Mesenchymal stem cell (in vitro differentiated cells and primary cell): ENCODE results near the gene KDM4C.
A peak's percentile ranks its signal among the peaks of the same experiment; 100 is the strongest.
"Not testable (repeated sequence)": the region's sequence is repeated elsewhere in the genome, so short reads cannot be mapped to it uniquely, and the experiment has no call there.

Experiments used
- DNase-seq: peaks from one replicate; pipeline ENCODE4 v3.0.0-alpha.2; 2013
- H2AFZ ChIP-seq: one replicate; pipeline ENCODE4 v1.6.1; 2013; ENCODE audit warnings: low read depth, mild to moderate bottlenecking, control low read depth, inconsistent platforms, low read length, moderate library complexity
- H2AK5ac ChIP-seq: 2 replicates; pipeline ENCODE4 v1.6.1; 2013; ENCODE audit warnings: low read length, moderate library complexity, mild to moderate bottlenecking, inconsistent platforms; ENCODE audit not compliant: severe bottlenecking
- H2BK120ac ChIP-seq: one replicate; pipeline ENCODE4 v1.6.1; 2013; ENCODE audit warnings: low read depth, mild to moderate bottlenecking, inconsistent platforms, low read length, moderate library complexity
- H2BK12ac ChIP-seq, 2 experiments: one replicate each; pipeline ENCODE4 v1.6.1; 2013; ENCODE audit warnings: inconsistent platforms in 2 of 2, low read length in 2 of 2, mild to moderate bottlenecking in 2 of 2, moderate library complexity in 2 of 2, control low read depth in 1 of 2
- H2BK15ac ChIP-seq: one replicate; pipeline ENCODE4 v1.6.1; 2013; ENCODE audit warnings: mild to moderate bottlenecking, low read depth, inconsistent platforms; ENCODE audit not compliant: poor library complexity, severe bottlenecking
- H2BK5ac ChIP-seq: 2 replicates; pipeline ENCODE4 v1.6.1; 2013; ENCODE audit warnings: low read depth, mild to moderate bottlenecking, low read length, control low read depth, inconsistent platforms; ENCODE audit not compliant: poor library complexity, severe bottlenecking
- H3K14ac ChIP-seq, 2 experiments: one replicate each; pipeline ENCODE4 v1.6.1; 2013; ENCODE audit warnings: inconsistent platforms in 2 of 2, low read length in 2 of 2, control low read depth in 1 of 2, mild to moderate bottlenecking in 1 of 2, moderate library complexity in 1 of 2
- H3K18ac ChIP-seq, 2 experiments: one replicate each; pipeline ENCODE4 v1.6.1; 2013; ENCODE audit warnings: inconsistent platforms in 2 of 2, low read length in 2 of 2, control low read depth in 1 of 2, low read depth in 1 of 2, mild to moderate bottlenecking in 1 of 2
- H3K23ac ChIP-seq, 2 experiments: one replicate each; pipeline ENCODE4 v1.6.1; 2013; ENCODE audit warnings: inconsistent platforms in 2 of 2, low read length in 2 of 2, mild to moderate bottlenecking in 2 of 2, moderate library complexity in 2 of 2, control low read depth in 1 of 2
- H3K27ac ChIP-seq: 2 replicates; pipeline ENCODE4 v1.5.1; 2013; ENCODE audit warnings: mild to moderate bottlenecking, moderate library complexity, low read length, control low read depth, inconsistent platforms; ENCODE audit not compliant: poor library complexity, severe bottlenecking
- H3K27me3 ChIP-seq, 2 experiments: 2 replicates each; pipeline versions ENCODE4 v1.6.1 to v1.7.0; 2013; ENCODE audit warnings: low read length in 2 of 2, mild to moderate bottlenecking in 2 of 2, moderate library complexity in 2 of 2, control low read depth in 1 of 2, inconsistent platforms in 1 of 2; ENCODE audit not compliant: control insufficient read depth in 1 of 2, insufficient read depth in 1 of 2
- H3K36me3 ChIP-seq, 2 experiments: 2 replicates each; pipeline versions ENCODE4 v1.6.1 to v1.7.0; 2013; ENCODE audit warnings: low read length in 2 of 2, control low read depth in 1 of 2, inconsistent platforms in 1 of 2, low read depth in 1 of 2, mild to moderate bottlenecking in 1 of 2; ENCODE audit not compliant: insufficient read depth in 2 of 2, control insufficient read depth in 1 of 2
- H3K4ac ChIP-seq, 2 experiments: one replicate each; pipeline ENCODE4 v1.6.1; 2013; ENCODE audit warnings: inconsistent platforms in 2 of 2, low read length in 2 of 2, mild to moderate bottlenecking in 2 of 2, moderate library complexity in 2 of 2, control low read depth in 1 of 2, low read depth in 1 of 2
- H3K4me1 ChIP-seq: 2 replicates; pipeline ENCODE4 v1.6.1; 2013; ENCODE audit warnings: low read depth, low read length, control low read depth; ENCODE audit not compliant: control insufficient read depth, insufficient read depth
- H3K4me2 ChIP-seq: 2 replicates; pipeline ENCODE4 v1.6.1; 2013; ENCODE audit warnings: low read length, mild to moderate bottlenecking, inconsistent platforms; ENCODE audit not compliant: poor library complexity, severe bottlenecking
- H3K4me3 ChIP-seq, 2 experiments: 2 replicates each; pipeline versions ENCODE4 v1.5.1 to v1.7.0; 2013; ENCODE audit warnings: low read length in 2 of 2, mild to moderate bottlenecking in 2 of 2, control low read depth in 1 of 2, low read depth in 1 of 2; ENCODE audit not compliant: insufficient read depth in 1 of 2
- H3K79me1 ChIP-seq: replicated peaks from 2 replicates; pipeline ENCODE4 v1.6.1; 2013; ENCODE audit warnings: mild to moderate bottlenecking, control low read depth, low read length, inconsistent platforms; ENCODE audit not compliant: poor library complexity, severe bottlenecking
- H3K9ac ChIP-seq: 2 replicates; pipeline ENCODE4 v1.7.0; 2013; ENCODE audit warnings: mild to moderate bottlenecking, low read length, moderate library complexity
- H3K9me3 ChIP-seq: 2 replicates; pipeline ENCODE4 v1.7.0; 2013; ENCODE audit warnings: mild to moderate bottlenecking, low read length; ENCODE audit not compliant: control insufficient read depth
- H4K8ac ChIP-seq: one replicate; pipeline ENCODE4 v1.6.1; 2013; ENCODE audit warnings: inconsistent platforms, mild to moderate bottlenecking, low read length, moderate library complexity
- H4K91ac ChIP-seq: one replicate; pipeline ENCODE4 v1.6.1; 2013; ENCODE audit warnings: mild to moderate bottlenecking, low read length, inconsistent platforms
- WGBS: methylation state at CpG from one replicate; pipeline ENCODE4 v1.1.7; 2013; ENCODE audit warnings: mixed read lengths; 5-methylcytosine and 5-hydroxymethylcytosine counted together

The KDM4C gene

GRCh38 chr9:6765396-6765795 is 7.6 kb downstream of the KDM4C start:
- 70% methylated on average over 2 of the region's 3 CpGs for WGBS
- Histone ChIP-seq H2BK12ac (no peak overlapping the region), H3K4me3 (no peak overlapping the region), H3K9me3 (no peaks in the 10 kb centered on the region), H3K36me3 (no peaks in the 10 kb centered on the region), H4K8ac (no peak overlapping the region), H2BK5ac (no peak overlapping the region), H3K23ac (no peak overlapping the region), H4K91ac (no peak overlapping the region), H2AK5ac (no peak overlapping the region), H3K27me3 (no peaks in the 10 kb centered on the region), H2BK15ac (no peak overlapping the region), H3K4ac (no peak overlapping the region), H3K79me1 (peaks cover 18% of the 10 kb centered on the region), H3K14ac (no peak overlapping the region), H3K9ac (no peak overlapping the region), H3K27ac (no peak overlapping the region), H2AFZ (no peak overlapping the region), H3K4me2 (no peak overlapping the region), H3K4me1 (no peaks in the 10 kb centered on the region), H2BK120ac (no peak overlapping the region), H3K18ac (no peak overlapping the region)
- DNase-seq = no peak

- no peak overlapping the region for H3K4me3 ChIP-seq
- H3K4ac ChIP-seq = no peak overlapping the region
These were observed 8.8 kb downstream of the KDM4C start for GRCh38 chr9:6766606-6767005.

GRCh38 chr9:6768587-6768986 is 10.8 kb downstream of the KDM4C start:
- not testable (repeated sequence) for H3K4me1 ChIP-seq, H3K9ac ChIP-seq, H3K4me2 ChIP-seq, H2BK120ac ChIP-seq, H3K4me3 ChIP-seq, H2BK12ac ChIP-seq, H3K27me3 ChIP-seq, H4K8ac ChIP-seq, H3K18ac ChIP-seq, DNase-seq, H3K27ac ChIP-seq, H2BK5ac ChIP-seq, H3K4ac ChIP-seq, H3K9me3 ChIP-seq, H3K36me3 ChIP-seq, H3K14ac ChIP-seq, H2AFZ ChIP-seq, H3K23ac ChIP-seq, H2AK5ac ChIP-seq, H2BK15ac ChIP-seq, H4K91ac ChIP-seq
- WGBS = 100% methylated on average over 3 of the region's 4 CpGs
- H3K79me1 ChIP-seq = peaks cover 21% of the 10 kb centered on the region

More at GRCh38 chr9:6766606-6767005, 8.8 kb downstream of the KDM4C start:
- H3K27ac ChIP-seq = no peak overlapping the region
- no peak overlapping the region for H2BK5ac ChIP-seq
- H3K27me3 ChIP-seq = no peaks in the 10 kb centered on the region
- no peak overlapping the region for H3K9ac ChIP-seq
- H2BK120ac ChIP-seq = no peak overlapping the region
- H4K91ac ChIP-seq = no peak overlapping the region
- no peaks in the 10 kb centered on the region for H3K9me3 ChIP-seq
- H3K4me2 ChIP-seq = no peak overlapping the region
- peaks cover 16% of the 10 kb centered on the region for H3K79me1 ChIP-seq
- no peak overlapping the region for H4K8ac ChIP-seq
- H2BK12ac ChIP-seq = no peak overlapping the region
- no peak overlapping the region for H3K23ac ChIP-seq
- H2AK5ac ChIP-seq = no peak overlapping the region
- H2AFZ ChIP-seq = no peak overlapping the region
- no peaks in the 10 kb centered on the region for H3K36me3 ChIP-seq
- no peak overlapping the region for H3K14ac ChIP-seq
- no peak overlapping the region for H2BK15ac ChIP-seq
- H3K18ac ChIP-seq = no peak overlapping the region
- H3K4me1 ChIP-seq = no peaks in the 10 kb centered on the region
- 85% methylated on average over 3 of the region's 3 CpGs for WGBS
- no peak for DNase-seq

- H3K9me3 ChIP-seq = no peaks in the 10 kb centered on the region
- H2AFZ ChIP-seq = no peak overlapping the region
- H2AK5ac ChIP-seq = no peak overlapping the region
- no peak overlapping the region for H2BK15ac ChIP-seq
- H3K4me1 ChIP-seq = no peaks in the 10 kb centered on the region
- no peaks in the 10 kb centered on the region for H3K36me3 ChIP-seq
- peak overlapping the region in 1 of 2 experiments; percentile 62 for H3K18ac ChIP-seq
- no peak overlapping the region for H4K91ac ChIP-seq
- no peaks in the 10 kb centered on the region for H3K27me3 ChIP-seq
- H3K14ac ChIP-seq = no peak overlapping the region
- DNase-seq = no peak
- H3K9ac ChIP-seq = no peak overlapping the region
- peaks cover 21% of the 10 kb centered on the region for H3K79me1 ChIP-seq
- H4K8ac ChIP-seq = no peak overlapping the region
- H2BK12ac ChIP-seq = no peak overlapping the region
- 94% methylated on average over 2 of the region's 2 CpGs for WGBS
- H2BK120ac ChIP-seq = no peak overlapping the region
- no peak overlapping the region for H3K4ac ChIP-seq
- no peak overlapping the region for H3K4me2 ChIP-seq
- H2BK5ac ChIP-seq = no peak overlapping the region
- H3K23ac ChIP-seq = peak overlapping the region in 1 of 2 experiments; percentile 10
- H3K4me3 ChIP-seq = no peak overlapping the region
- H3K27ac ChIP-seq = no peak overlapping the region
These were observed 13.9 kb downstream of the KDM4C start for GRCh38 chr9:6771722-6772121.
